HG03575 (cell line): ENCODE data around the gene SLC16A13.
"Not testable (repeated sequence)": the region's sequence is repeated elsewhere in the genome, so short reads cannot be mapped to it uniquely, and the experiment has no call there.

Experiments used
- ATAC-seq: cut with Tn5 transposase; IDR thresholded peaks from one replicate; pipeline ENCODE4 v1.9.1; 2021; ENCODE audit not compliant: unreplicated experiment, insufficient number of reproducible peaks, low FRiP score; ENCODE audit errors: extremely low read depth

Gene SLC16A13

GRCh38 chr17:7048968-7049367 is 13.2 kb downstream of the SLC16A13 start:
- ATAC-seq, result no peak

- ATAC-seq, result not testable (repeated sequence)
Measured at GRCh38 chr17:7050583-7050982, 14.8 kb downstream of the SLC16A13 start.

GRCh38 chr17:7056386-7056785 is 20.6 kb downstream of the SLC16A13 start:
- no peak for ATAC-seq

GRCh38 chr17:7058831-7059447 is 23.1 kb downstream of the SLC16A13 start:
- ATAC-seq, result no peak

GRCh38 chr17:7060165-7060891 is 24.5 kb downstream of the SLC16A13 start:
- ATAC-seq, result no peak

GRCh38 chr17:7063518-7064094 is 27.8 kb downstream of the SLC16A13 start:
- no peak for ATAC-seq

- no peak for ATAC-seq
Measured at GRCh38 chr17:7064261-7064660, 28.4 kb downstream of the SLC16A13 start.

- ATAC-seq, result no peak
Measured at GRCh38 chr17:7067198-7067597, 31.4 kb downstream of the SLC16A13 start.

GRCh38 chr17:7068268-7068667 is 32.5 kb downstream of the SLC16A13 start:
- no peak for ATAC-seq

- ATAC-seq, result no peak
Measured at GRCh38 chr17:7070712-7071111, 34.9 kb downstream of the SLC16A13 start.

- ATAC-seq, result no peak
Measured at GRCh38 chr17:7072406-7072805, 36.6 kb downstream of the SLC16A13 start.

GRCh38 chr17:7074931-7075330 is 39.1 kb downstream of the SLC16A13 start:
- no peak for ATAC-seq

- no peak for ATAC-seq
Measured at GRCh38 chr17:7077911-7078546, 42.2 kb downstream of the SLC16A13 start.

GRCh38 chr17:7078711-7079110 is 42.9 kb downstream of the SLC16A13 start:
- no peak for ATAC-seq

GRCh38 chr17:7079581-7080455 is 44.0 kb downstream of the SLC16A13 start, which contains the start of gene CLEC10A:
CLEC10A (minus strand) TSS chr17:7080251; CDS start chr17:7078812, 1,439 bp downstream.
- ATAC-seq, result no peak

- ATAC-seq, result no peak
Measured at GRCh38 chr17:7080456-7081041, 44.7 kb downstream of the SLC16A13 start.

- no peak for ATAC-seq
Measured at GRCh38 chr17:7081341-7082062, 45.7 kb downstream of the SLC16A13 start.

- no peak for ATAC-seq
Measured at GRCh38 chr17:7083592-7083991, 47.8 kb downstream of the SLC16A13 start.
